Cardiac muscle cell (in vitro differentiated cells and primary cell): ENCODE results near the gene SRSF7. TPM values are rescaled to one million over a fixed set of nuclear protein-coding genes. Genes with fewer than 3 reads are reported as not detected.
A peak's percentile ranks its signal among the peaks of the same experiment; 100 is the strongest.
"Not testable (repeated sequence)": the region's sequence is repeated elsewhere in the genome, so short reads cannot be mapped to it uniquely, and the experiment has no call there.

Experiments used
- DNase-seq, 2 donors: peaks; one replicate each; pipeline versions ENCODE4 v3.0.0 to v3.0.0-alpha.2; 2010 to 2017; ENCODE audit warnings: low read depth in 1 of 2, low spot score in 1 of 2
- H3K27ac ChIP-seq: fragments of 200-600 bp; sonication (generic); 2 replicates; pipeline ENCODE4 v1.5.1; 2016
- H3K27me3 ChIP-seq: fragments of 200-600 bp; sonication (generic); 2 replicates; pipeline ENCODE4 v1.6.0; 2016; ENCODE audit warnings: control low read depth
- H3K36me3 ChIP-seq: fragments of 200-600 bp; sonication (generic); 2 replicates; pipeline ENCODE4 v1.5.1; 2016; ENCODE audit warnings: control low read depth
- H3K4me1 ChIP-seq: fragments of 200-600 bp; sonication (generic); 2 replicates; pipeline ENCODE4 v1.8.1; 2017; ENCODE audit warnings: low read depth, mild to moderate bottlenecking, mixed run types
- H3K4me3 ChIP-seq: fragments of 200-600 bp; sonication (generic); 2 replicates; pipeline ENCODE4 v1.5.1; 2016; ENCODE audit warnings: mild to moderate bottlenecking
- H3K9me3 ChIP-seq: fragments of 200-600 bp; sonication (generic); 2 replicates; pipeline ENCODE4 v1.5.1; 2017; ENCODE audit warnings: low read depth, mild to moderate bottlenecking, control low read depth
- CTCF ChIP-seq: IDR thresholded peaks from 2 replicates; pipeline ENCODE4 v1.5.1; 2012; ENCODE audit warnings: low read depth, mild to moderate bottlenecking, low read length
- polyA plus RNA-seq: library from polyadenylated mRNA; unstranded; fragments of >200 nt; fragmentation: Nextera tagmentation; extraction: Ambion mirVana; gene quantifications from 2 replicates; pipeline ENCODE4 v1.2.1, GENCODE V29; 2016
- total RNA-seq: library from RNA; depleted of rRNA; stranded (reverse); fragments of >200 nt; gene quantifications from 2 replicates; pipeline ENCODE4 v1.2.3, GENCODE V29; 2016

The SRSF7 gene
- total and polyA plus RNA-seq, 2 experiments from 2014 or later = 118 to 136 TPM

DNA sequence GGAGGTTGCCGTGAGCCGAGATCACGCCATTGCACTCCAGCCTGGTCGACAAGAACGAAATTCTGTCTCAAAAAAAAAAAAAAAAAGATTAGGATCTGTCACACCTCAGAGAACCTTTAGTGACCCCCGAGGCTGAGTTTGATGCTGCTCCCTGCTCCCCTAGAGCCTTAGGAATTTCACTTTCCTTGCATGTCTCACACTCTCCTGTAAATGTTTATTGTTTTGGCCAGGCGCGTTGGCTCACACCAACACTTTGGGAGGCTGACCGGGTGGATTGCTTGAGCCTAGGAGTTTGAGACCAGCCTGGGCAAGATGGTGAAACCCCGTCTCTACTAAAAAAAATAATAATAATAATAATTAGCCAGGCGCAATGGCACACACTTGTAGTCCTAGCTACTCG is 31.5 kb downstream of the SRSF7 start:
- no peaks in the 10 kb centered on the region for H3K9me3 ChIP-seq
- no peak for TF ChIP-seq CTCF
- H3K27ac ChIP-seq = no peak overlapping the region
- H3K27me3 ChIP-seq = no peaks in the 10 kb centered on the region
- no peak for DNase-seq
- H3K4me3 ChIP-seq = no peak overlapping the region
- H3K36me3 ChIP-seq = no peaks in the 10 kb centered on the region
- peaks cover 24% of the 10 kb centered on the region for H3K4me1 ChIP-seq

GRCh38 chr2:38718601-38719000 is 32.6 kb downstream of the SRSF7 start:
- no peak overlapping the region for H3K4me3 ChIP-seq
- DNase-seq = no peak
- no peaks in the 10 kb centered on the region for H3K36me3 ChIP-seq
- H3K27me3 ChIP-seq = no peaks in the 10 kb centered on the region
- H3K4me1 ChIP-seq = peaks cover 24% of the 10 kb centered on the region
- TF ChIP-seq CTCF = no peak
- H3K9me3 ChIP-seq = no peaks in the 10 kb centered on the region
- H3K27ac ChIP-seq = no peak overlapping the region

- no peaks in the 10 kb centered on the region for H3K27me3 ChIP-seq
- DNase-seq = peak; percentile 33 to 88
- no peak for TF ChIP-seq CTCF
- H3K4me3 ChIP-seq = no peak overlapping the region
- no peaks in the 10 kb centered on the region for H3K36me3 ChIP-seq
- no peaks in the 10 kb centered on the region for H3K9me3 ChIP-seq
- peak overlapping the region; percentile 63 for H3K27ac ChIP-seq
- peaks cover 7% of the 10 kb centered on the region for H3K4me1 ChIP-seq
Measured at GRCh38 chr2:38716185-38716584, 35.0 kb downstream of the SRSF7 start.

DNA sequence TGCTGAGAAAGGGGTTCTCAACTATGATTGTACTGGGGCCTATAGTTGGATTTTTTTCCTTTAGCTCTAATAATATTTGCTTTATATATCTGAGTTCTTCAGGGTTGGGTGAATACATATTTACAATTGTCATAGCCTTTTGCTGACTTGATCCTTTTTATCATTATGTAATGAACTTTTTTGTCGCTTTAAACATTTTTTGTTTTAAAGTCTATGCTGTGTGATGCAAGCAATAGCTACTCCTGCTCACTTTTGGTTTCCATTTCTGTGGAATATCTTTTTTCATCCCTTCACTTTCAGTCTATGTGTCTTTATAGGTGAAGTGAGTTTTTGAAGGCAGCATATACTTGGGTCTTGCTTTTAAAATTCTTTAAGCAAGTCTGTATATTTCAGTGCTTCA is 36.2 kb downstream of the SRSF7 start:
- not testable (repeated sequence) for H3K4me3 ChIP-seq, H3K4me1 ChIP-seq, H3K9me3 ChIP-seq, H3K27me3 ChIP-seq, H3K36me3 ChIP-seq, H3K27ac ChIP-seq, DNase-seq

DNA sequence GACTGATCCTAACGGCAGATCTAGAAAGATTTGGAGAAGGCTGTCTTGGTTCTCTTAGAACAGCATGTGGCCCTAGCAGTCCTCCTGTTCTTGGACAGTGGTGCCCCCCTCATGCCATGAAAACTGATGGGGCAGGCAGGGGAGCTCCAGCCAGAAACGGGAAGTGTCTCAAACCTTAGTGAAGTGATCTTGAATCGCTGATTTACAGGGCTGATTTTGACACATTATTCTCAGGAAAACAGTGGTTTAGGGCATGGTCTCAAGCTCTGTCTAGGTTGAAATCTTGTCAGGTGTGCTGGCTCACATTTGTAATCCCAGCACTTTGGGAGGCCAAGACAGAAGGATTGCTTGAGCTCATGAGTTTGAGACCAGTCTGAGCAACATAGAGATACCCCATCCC is 37.8 kb downstream of the SRSF7 start:
- Histone ChIP-seq H3K27ac (no peak overlapping the region), H3K27me3 (no peaks in the 10 kb centered on the region), H3K9me3 (no peaks in the 10 kb centered on the region), H3K36me3 (no peaks in the 10 kb centered on the region), H3K4me1 (no peaks in the 10 kb centered on the region), H3K4me3 (no peak overlapping the region)
- no peak for TF ChIP-seq CTCF
- no peak for DNase-seq

- Histone ChIP-seq H3K36me3 (no peaks in the 10 kb centered on the region), H3K4me3 (no peak overlapping the region), H3K27me3 (no peaks in the 10 kb centered on the region), H3K27ac (no peak overlapping the region), H3K4me1 (no peaks in the 10 kb centered on the region), H3K9me3 (no peaks in the 10 kb centered on the region)
- DNase-seq = no peak
- TF ChIP-seq CTCF = no peak
Measured at GRCh38 chr2:38712871-38713270, 38.3 kb downstream of the SRSF7 start.
